Neuron (in vitro differentiated cells): Measurements from ENCODE around the gene CALHM4.

Experiments
- H2AFZ ChIP-seq: one replicate; pipeline ENCODE4 v1.6.1; 2013; ENCODE audit warnings: low read depth, mild to moderate bottlenecking, inconsistent platforms, low read length, moderate library complexity
- H3K27me3 ChIP-seq: one replicate; pipeline ENCODE4 v1.6.1; 2013; ENCODE audit warnings: low read length; ENCODE audit not compliant: insufficient read depth
- H3K36me3 ChIP-seq: one replicate; pipeline ENCODE4 v1.6.1; 2013; ENCODE audit warnings: low read length; ENCODE audit not compliant: insufficient read depth
- H3K4me1 ChIP-seq: one replicate; pipeline ENCODE4 v1.6.1; 2013; ENCODE audit warnings: low read length; ENCODE audit not compliant: insufficient read depth
- H3K4me3 ChIP-seq: 2 replicates; pipeline ENCODE4 v1.5.1; 2013; ENCODE audit warnings: mild to moderate bottlenecking, low read length, moderate library complexity
- H3K9me3 ChIP-seq: one replicate; pipeline ENCODE4 v1.6.1; 2013; ENCODE audit warnings: low read length

Gene CALHM4

GRCh38 chr6:116550796-116551195 lies 2.8 kb upstream of the CALHM4 start:
- Histone ChIP-seq H3K27me3 (no peaks in the 10 kb centered on the region), H3K36me3 (no peaks in the 10 kb centered on the region), H3K9me3 (no peaks in the 10 kb centered on the region), H3K4me1 (no peaks in the 10 kb centered on the region), H2AFZ (no peak overlapping the region), H3K4me3 (no peak overlapping the region)

GRCh38 chr6:116556065-116556464 lies 2.5 kb downstream of the CALHM4 start:
- no peak overlapping the region for H2AFZ ChIP-seq
- H3K27me3 ChIP-seq: no peaks in the 10 kb centered on the region
- no peaks in the 10 kb centered on the region for H3K36me3 ChIP-seq
- no peak overlapping the region for H3K4me3 ChIP-seq
- H3K9me3 ChIP-seq: no peaks in the 10 kb centered on the region
- H3K4me1 ChIP-seq: peaks cover 6% of the 10 kb centered on the region

GRCh38 chr6:116556814-116557415 lies 3.4 kb downstream of the CALHM4 start:
- Histone ChIP-seq H3K27me3 (no peaks in the 10 kb centered on the region), H3K4me1 (peaks cover 6% of the 10 kb centered on the region), H3K9me3 (no peaks in the 10 kb centered on the region), H3K36me3 (no peaks in the 10 kb centered on the region), H2AFZ (no peak overlapping the region), H3K4me3 (no peak overlapping the region)

- Histone ChIP-seq H2AFZ (no peak overlapping the region), H3K4me3 (no peak overlapping the region), H3K36me3 (no peaks in the 10 kb centered on the region), H3K27me3 (no peaks in the 10 kb centered on the region), H3K9me3 (no peaks in the 10 kb centered on the region), H3K4me1 (peaks cover 6% of the 10 kb centered on the region)
Measured at GRCh38 chr6:116557893-116558292, 4.3 kb downstream of the CALHM4 start.

- no peaks in the 10 kb centered on the region for H3K36me3 ChIP-seq
- H3K4me3 ChIP-seq: no peak overlapping the region
- no peaks in the 10 kb centered on the region for H3K9me3 ChIP-seq
- no peaks in the 10 kb centered on the region for H3K27me3 ChIP-seq
- peaks cover 6% of the 10 kb centered on the region for H3K4me1 ChIP-seq
- H2AFZ ChIP-seq: no peak overlapping the region
Measured at GRCh38 chr6:116560130-116560529, 6.6 kb downstream of the CALHM4 start.

GRCh38 chr6:116561377-116562018 lies 7.9 kb downstream of the CALHM4 start:
- Histone ChIP-seq H2AFZ (peak overlapping the region; percentile 63), H3K9me3 (no peaks in the 10 kb centered on the region), H3K4me1 (peaks cover 6% of the 10 kb centered on the region), H3K27me3 (no peaks in the 10 kb centered on the region), H3K4me3 (no peak overlapping the region), H3K36me3 (no peaks in the 10 kb centered on the region)

- H2AFZ ChIP-seq: no peak overlapping the region
- H3K27me3 ChIP-seq: no peaks in the 10 kb centered on the region
- no peaks in the 10 kb centered on the region for H3K36me3 ChIP-seq
- peaks cover 6% of the 10 kb centered on the region for H3K4me1 ChIP-seq
- no peaks in the 10 kb centered on the region for H3K9me3 ChIP-seq
- no peak overlapping the region for H3K4me3 ChIP-seq
Measured at GRCh38 chr6:116562019-116562403, 8.5 kb downstream of the CALHM4 start.

GRCh38 chr6:116562614-116563013 lies 9.1 kb downstream of the CALHM4 start:
- Histone ChIP-seq H3K36me3 (no peaks in the 10 kb centered on the region), H2AFZ (no peak overlapping the region), H3K4me3 (no peak overlapping the region), H3K27me3 (no peaks in the 10 kb centered on the region), H3K4me1 (peaks cover 5% of the 10 kb centered on the region), H3K9me3 (no peaks in the 10 kb centered on the region)

GRCh38 chr6:116563830-116564229 lies 10.3 kb downstream of the CALHM4 start:
- Histone ChIP-seq H2AFZ (no peak overlapping the region), H3K9me3 (no peaks in the 10 kb centered on the region), H3K27me3 (no peaks in the 10 kb centered on the region), H3K4me1 (no peaks in the 10 kb centered on the region), H3K36me3 (no peaks in the 10 kb centered on the region), H3K4me3 (no peak overlapping the region)

GRCh38 chr6:116564311-116564710 lies 10.8 kb downstream of the CALHM4 start:
- Histone ChIP-seq H2AFZ (no peak overlapping the region), H3K9me3 (no peaks in the 10 kb centered on the region), H3K27me3 (no peaks in the 10 kb centered on the region), H3K36me3 (no peaks in the 10 kb centered on the region), H3K4me3 (no peak overlapping the region), H3K4me1 (no peaks in the 10 kb centered on the region)

- Histone ChIP-seq H3K27me3 (no peaks in the 10 kb centered on the region), H3K9me3 (no peaks in the 10 kb centered on the region), H3K4me1 (peaks cover 6% of the 10 kb centered on the region), H3K36me3 (no peaks in the 10 kb centered on the region), H3K4me3 (no peak overlapping the region), H2AFZ (no peak overlapping the region)
Measured at GRCh38 chr6:116564921-116565872, 11.6 kb downstream of the CALHM4 start.

GRCh38 chr6:116568111-116568510 lies 14.6 kb downstream of the CALHM4 start:
- Histone ChIP-seq H3K4me3 (no peak overlapping the region), H3K9me3 (no peaks in the 10 kb centered on the region), H2AFZ (no peak overlapping the region)

More at GRCh38 chr6:116568111-116568510, 14.6 kb downstream of the CALHM4 start:
- Histone ChIP-seq H3K4me1 (peaks cover 15% of the 10 kb centered on the region), H3K27me3 (no peaks in the 10 kb centered on the region), H3K36me3 (no peaks in the 10 kb centered on the region)
